HepG2 (cell line): ENCODE measurements around the gene SUPT6H. TPM values are rescaled to one million over a fixed set of nuclear protein-coding genes. Genes with fewer than 3 reads are reported as not detected.

Experiments used
- ATAC-seq: fragments of 200-7000 bp; cut with Tn5 transposase; 3 replicates; pipeline ENCODE4 v1.9.1; 2020; ENCODE audit warnings: mild to moderate bottlenecking, moderate library complexity
- BruUV-seq: library from RNA; stranded (reverse); fragments of 400-500 nt; replicated peaks from 2 replicates; lab custom pipeline; 2021; lab: Mats Ljungman, UMichigan
- CTCF ChIA-PET: fragments of 300-600 bp; formaldehyde crosslinking; extraction: SDS; loops from one replicate; lab custom pipeline; 2021; ENCODE audit warnings: low total read pairs, inconsistent platforms, low intra/inter-chr PET ratio; lab: Yijun Ruan, JAX
- POLR2A ChIA-PET: fragments of 350-600 bp; sonication (Branson Sonifier 250); formaldehyde crosslinking; loops from one replicate; lab custom pipeline; 2020; ENCODE audit warnings: antibody characterized with exemption, inconsistent platforms; lab: Yijun Ruan, JAX
- DNase-seq: peaks from one replicate; pipeline ENCODE4 v3.0.0-alpha.2; 2015; ENCODE audit warnings: low spot score
- FAIRE-seq: peaks from 3 replicates; lab custom pipeline; 2011; peaks lifted over from hg19 to GRCh38; lab: Jason Lieb, UNC
- H2AFZ ChIP-seq: one replicate; pipeline ENCODE4 v1.6.1; 2011; ENCODE audit warnings: low read length, inconsistent platforms
- H3K27ac ChIP-seq: fragments of 300-600 bp; 3 replicates; pipeline ENCODE4 v1.8.0; 2011; ENCODE audit warnings: mixed run types, mild to moderate bottlenecking, mixed read lengths, low read length, inconsistent platforms; ENCODE audit not compliant: insufficient read depth; ENCODE audit errors: extremely low read length
- H3K27me3 ChIP-seq, 2 experiments: fragments of 200-600 bp in 1 of 2; 2 replicates in 1 of 2; 3 replicates in 1 of 2; pipeline versions ENCODE4 v1.6.0 to v1.8.0; 2011; ENCODE audit warnings: low read length in 2 of 2, mild to moderate bottlenecking in 2 of 2, moderate library complexity in 2 of 2, inconsistent platforms in 1 of 2; ENCODE audit not compliant: insufficient read depth in 2 of 2, control insufficient read depth in 1 of 2
- H3K36me3 ChIP-seq, 2 experiments: fragments of 200-600 bp in 1 of 2; replicated peaks in 1 of 2; 2 replicates in 1 of 2; 3 replicates in 1 of 2; pipeline versions ENCODE4 v1.5.1 to v1.8.0; 2011; ENCODE audit warnings: low read length in 2 of 2, inconsistent platforms in 1 of 2; ENCODE audit not compliant: insufficient read depth in 2 of 2, control insufficient read depth in 1 of 2
- H3K4me1 ChIP-seq: 2 replicates; pipeline ENCODE4 v1.5.1; 2012; ENCODE audit warnings: low read length, inconsistent platforms; ENCODE audit not compliant: insufficient read depth
- H3K4me2 ChIP-seq: 2 replicates; pipeline ENCODE4 v1.6.0; 2011; ENCODE audit warnings: low read depth, low read length, inconsistent platforms
- H3K4me3 ChIP-seq, 3 experiments: fragments of 200-600 bp in 1 of 3; sonication (generic), shearing (Covaris generic) in 1 of 3; replicated peaks in 1 of 3; 2 replicates each; pipeline ENCODE4 v1.5.1; 2011 to 2016; ENCODE audit warnings: low read length in 3 of 3, inconsistent platforms in 2 of 3, low read depth in 2 of 3, mild to moderate bottlenecking in 2 of 3, control low read depth in 1 of 3, mixed read lengths in 1 of 3; ENCODE audit not compliant: insufficient read depth in 1 of 3
- H3K79me2 ChIP-seq: one replicate; pipeline ENCODE4 v1.6.1; 2011; ENCODE audit warnings: low read length, inconsistent platforms; ENCODE audit not compliant: insufficient read depth
- H3K9ac ChIP-seq: 2 replicates; pipeline ENCODE4 v1.6.0; 2011; ENCODE audit warnings: mild to moderate bottlenecking, low read depth, low read length, inconsistent platforms; ENCODE audit not compliant: insufficient read depth
- H3K9me3 ChIP-seq: 2 replicates; pipeline ENCODE4 v1.5.1; 2012; ENCODE audit warnings: mild to moderate bottlenecking, low read length
- H4K20me1 ChIP-seq: 2 replicates; pipeline ENCODE4 v1.6.0; 2011; ENCODE audit warnings: inconsistent platforms, mild to moderate bottlenecking, low read length, moderate library complexity; ENCODE audit not compliant: insufficient read depth
- KDM3A ChIP-seq: IDR thresholded peaks from 2 replicates; pipeline ENCODE4 v1.6.1; 2018; ENCODE audit warnings: low read depth, missing compliant biosample characterization
- RARG ChIP-seq: sonication (generic); formaldehyde crosslinking; IDR thresholded peaks from 2 replicates; pipeline ENCODE4 v1.4.0; 2020; ENCODE audit warnings: low read depth, mild to moderate bottlenecking, missing genetic modification reagents
- ZBTB37 ChIP-seq: sonication (generic); formaldehyde crosslinking; IDR thresholded peaks from 2 replicates; pipeline ENCODE4 v1.4.0; 2020; ENCODE audit warnings: mild to moderate bottlenecking, missing genetic modification reagents
- ZNF432 ChIP-seq: sonication (generic); formaldehyde crosslinking; IDR thresholded peaks from 2 replicates; pipeline ENCODE4 v1.5.0; 2020; ENCODE audit warnings: missing genetic modification reagents, mild to moderate bottlenecking, borderline replicate concordance
- WGBS: methylation state at CpG from one replicate; pipeline ENCODE4 v1.1.6; 2017; ENCODE audit warnings: low lambda C conversion rate; 5-methylcytosine and 5-hydroxymethylcytosine counted together
- in situ Hi-C: cut with HindIII; loops from 2 replicates; pipeline ENCODE4 v1.10.0; 2017; ENCODE audit warnings: low pct_unique_long_range_greater_than_20kb; ENCODE audit not compliant: extremely low pct_ligation_motif_present
- intact Hi-C: fragments of 100-400 bp; cut with micrococcal nuclease; formaldehyde crosslinking; loops from one replicate; pipeline ENCODE4 v1.10.0; 2022; ENCODE audit not compliant: unreplicated experiment
- polyA plus RNA-seq, 8 experiments: library from polyadenylated mRNA; depleted of rRNA in 3 of 8; stranded (reverse) in 7 of 8; unstranded in 1 of 8; fragments of >200 nt; fragmentation: Illumina TruSeq in 4 of 8; extraction: Trizol in 4 of 8; gene quantifications; 2 replicates each; pipeline versions ENCODE4 v1.2.1 to v1.2.3, GENCODE V29; 2011 to 2016; ENCODE audit warnings: low read depth in 4 of 8, missing spikeins in 1 of 8, mixed read lengths in 1 of 8; ENCODE audit not compliant: insufficient read depth in 1 of 8
- total RNA-seq, 5 experiments: library from RNA; depleted of rRNA; stranded (reverse); fragments of >200 nt; fragmentation: Illumina TruSeq; extraction: Trizol; gene quantifications; 2 replicates each; pipeline ENCODE4 v1.2.3, GENCODE V29; 2016; ENCODE audit warnings: low read depth in 1 of 5

The SUPT6H gene
- total and polyA plus RNA-seq, 2 of the 13 experiments (the other 11 are each of a cell fraction or from before 2014, with no cell fraction given) = 32.7 to 39.9 TPM

GRCh38 chr17:28716740-28717577 lies 55.0 kb downstream of the SUPT6H start:
- CTCF ChIA-PET = no interaction called here
- no TSS peak for BruUV-seq

More at GRCh38 chr17:28716740-28717577, 55.0 kb downstream of the SUPT6H start:
- FAIRE-seq = no peak
- TF ChIP-seq KDM3A = no peak
- no peak for TF ChIP-seq ZNF432
- TF ChIP-seq ZBTB37 (CRISPR knock-in tag) = no peak
- TF ChIP-seq RARG = no peak
- no peak for DNase-seq
- Histone ChIP-seq H3K9ac (no peak overlapping the region), H4K20me1 (peaks cover 14% of the 10 kb centered on the region), H3K27me3 (peaks cover 2 to 3% of the 10 kb centered on the region in 2 experiments; a peak in 3 of 5 replicates), H3K79me2 (peaks cover 20% of the 10 kb centered on the region), H3K4me2 (no peak overlapping the region), H3K9me3 (no peaks in the 10 kb centered on the region), H3K27ac (no peak overlapping the region), H3K4me1 (peaks cover 44% of the 10 kb centered on the region), H3K36me3 (peaks cover 1 to 12% of the 10 kb centered on the region in 2 experiments; a peak in 1 of 5 replicates), H2AFZ (no peak overlapping the region), H3K4me3 (no peak overlapping the region)
- intact Hi-C loops (no loop called here), in situ Hi-C loops (loop anchor here (5.0 kb wide), 1 partner anchor 70 kb away; the partner anchor contains the start of gene BLTP2)
- POLR2A ChIA-PET = interaction anchor here (10.1 kb wide), 1 partner anchor 18 kb away, joined by 145 read pairs; no protein-coding TSS in a partner anchor
- WGBS = 84% methylated on average over 49 of the region's 63 CpGs
- ATAC-seq = no peak
